Neuron (in vitro differentiated cells): Measurements from ENCODE around the gene TNKS2.
"Not testable (repeated sequence)": the region's sequence is repeated elsewhere in the genome, so short reads cannot be mapped to it uniquely, and the experiment has no call there.

Experiments
- H2AFZ ChIP-seq: one replicate; pipeline ENCODE4 v1.6.1; 2013; ENCODE audit warnings: low read depth, mild to moderate bottlenecking, inconsistent platforms, low read length, moderate library complexity
- H3K27me3 ChIP-seq: one replicate; pipeline ENCODE4 v1.6.1; 2013; ENCODE audit warnings: low read length; ENCODE audit not compliant: insufficient read depth
- H3K36me3 ChIP-seq: one replicate; pipeline ENCODE4 v1.6.1; 2013; ENCODE audit warnings: low read length; ENCODE audit not compliant: insufficient read depth
- H3K4me1 ChIP-seq: one replicate; pipeline ENCODE4 v1.6.1; 2013; ENCODE audit warnings: low read length; ENCODE audit not compliant: insufficient read depth
- H3K4me3 ChIP-seq: 2 replicates; pipeline ENCODE4 v1.5.1; 2013; ENCODE audit warnings: mild to moderate bottlenecking, low read length, moderate library complexity
- H3K9me3 ChIP-seq: one replicate; pipeline ENCODE4 v1.6.1; 2013; ENCODE audit warnings: low read length

Gene TNKS2

GRCh38 chr10:91800182-91800581 lies 2.0 kb downstream of the TNKS2 start:
- peak overlapping the region; percentile 98 for H3K4me3 ChIP-seq
- H2AFZ ChIP-seq = no peak overlapping the region
- H3K9me3 ChIP-seq = peaks cover 4% of the 10 kb centered on the region
- H3K4me1 ChIP-seq = peaks cover 41% of the 10 kb centered on the region
- no peaks in the 10 kb centered on the region for H3K27me3 ChIP-seq
- peaks cover 38% of the 10 kb centered on the region for H3K36me3 ChIP-seq

- H3K4me1 ChIP-seq = peaks cover 46% of the 10 kb centered on the region
- H3K9me3 ChIP-seq = peaks cover 4% of the 10 kb centered on the region
- peaks cover 44% of the 10 kb centered on the region for H3K36me3 ChIP-seq
- peak overlapping the region; percentile 98 for H3K4me3 ChIP-seq
- no peaks in the 10 kb centered on the region for H3K27me3 ChIP-seq
- H2AFZ ChIP-seq = no peak overlapping the region
These were observed 2.5 kb downstream of the TNKS2 start for GRCh38 chr10:91800756-91801155.

GRCh38 chr10:91803386-91804125 lies 5.3 kb downstream of the TNKS2 start:
- peaks cover 4% of the 10 kb centered on the region for H3K9me3 ChIP-seq
- peaks cover 54% of the 10 kb centered on the region for H3K36me3 ChIP-seq

GRCh38 chr10:91804126-91804510 lies 5.9 kb downstream of the TNKS2 start:
- no peak overlapping the region for H2AFZ ChIP-seq
- H3K27me3 ChIP-seq = no peaks in the 10 kb centered on the region
- H3K36me3 ChIP-seq = peaks cover 59% of the 10 kb centered on the region
- peaks cover 7% of the 10 kb centered on the region for H3K9me3 ChIP-seq
- peaks cover 26% of the 10 kb centered on the region for H3K4me1 ChIP-seq
- no peak overlapping the region for H3K4me3 ChIP-seq

More at GRCh38 chr10:91803386-91804125, 5.3 kb downstream of the TNKS2 start:
- Histone ChIP-seq H3K27me3 (no peaks in the 10 kb centered on the region), H3K4me1 (peaks cover 26% of the 10 kb centered on the region), H3K4me3 (no peak overlapping the region), H2AFZ (no peak overlapping the region)

- H3K9me3 ChIP-seq = peaks cover 8% of the 10 kb centered on the region
- no peak overlapping the region for H3K4me3 ChIP-seq
- peaks cover 56% of the 10 kb centered on the region for H3K36me3 ChIP-seq
- H3K27me3 ChIP-seq = no peaks in the 10 kb centered on the region
- no peak overlapping the region for H2AFZ ChIP-seq
- H3K4me1 ChIP-seq = peaks cover 19% of the 10 kb centered on the region
These were observed 7.0 kb downstream of the TNKS2 start for GRCh38 chr10:91805110-91805838.

- H3K9me3 ChIP-seq, H2AFZ ChIP-seq, H3K4me3 ChIP-seq, H3K27me3 ChIP-seq: not testable (repeated sequence)
- H3K4me1 ChIP-seq = peaks cover 12% of the 10 kb centered on the region
- H3K36me3 ChIP-seq = peaks cover 54% of the 10 kb centered on the region
These were observed 9.0 kb downstream of the TNKS2 start for GRCh38 chr10:91807264-91807663.

- H3K27me3 ChIP-seq = no peaks in the 10 kb centered on the region
- no peak overlapping the region for H2AFZ ChIP-seq
- peaks cover 67% of the 10 kb centered on the region for H3K36me3 ChIP-seq
- peaks cover 4% of the 10 kb centered on the region for H3K9me3 ChIP-seq
- H3K4me1 ChIP-seq = no peaks in the 10 kb centered on the region
- no peak overlapping the region for H3K4me3 ChIP-seq
These were observed 15.0 kb downstream of the TNKS2 start for GRCh38 chr10:91813251-91813650.

- no peaks in the 10 kb centered on the region for H3K9me3 ChIP-seq
- no peak overlapping the region for H2AFZ ChIP-seq
- H3K36me3 ChIP-seq = peaks cover 86% of the 10 kb centered on the region
- no peaks in the 10 kb centered on the region for H3K4me1 ChIP-seq
- no peak overlapping the region for H3K4me3 ChIP-seq
- H3K27me3 ChIP-seq = no peaks in the 10 kb centered on the region
These were observed 18.8 kb downstream of the TNKS2 start for GRCh38 chr10:91816981-91817380.

GRCh38 chr10:91820144-91820543 lies 21.9 kb downstream of the TNKS2 start:
- Histone ChIP-seq H3K4me3 (no peak overlapping the region), H2AFZ (no peak overlapping the region), H3K9me3 (no peaks in the 10 kb centered on the region), H3K36me3 (peaks cover 94% of the 10 kb centered on the region), H3K27me3 (no peaks in the 10 kb centered on the region), H3K4me1 (no peaks in the 10 kb centered on the region)

GRCh38 chr10:91824076-91824475 lies 25.9 kb downstream of the TNKS2 start:
- H3K9me3 ChIP-seq = no peaks in the 10 kb centered on the region
- peaks cover 96% of the 10 kb centered on the region for H3K36me3 ChIP-seq
- H2AFZ ChIP-seq = no peak overlapping the region
- no peak overlapping the region for H3K4me3 ChIP-seq
- H3K27me3 ChIP-seq = no peaks in the 10 kb centered on the region
- H3K4me1 ChIP-seq = no peaks in the 10 kb centered on the region

GRCh38 chr10:91829268-91829667 lies 31.0 kb downstream of the TNKS2 start:
- Histone ChIP-seq H3K4me3 (no peak overlapping the region), H3K27me3 (no peaks in the 10 kb centered on the region), H3K9me3 (no peaks in the 10 kb centered on the region), H2AFZ (no peak overlapping the region), H3K36me3 (peaks cover 97% of the 10 kb centered on the region), H3K4me1 (no peaks in the 10 kb centered on the region)

- Histone ChIP-seq H3K27me3 (no peaks in the 10 kb centered on the region), H3K4me1 (no peaks in the 10 kb centered on the region), H3K9me3 (no peaks in the 10 kb centered on the region), H3K4me3 (no peak overlapping the region), H3K36me3 (peaks cover 88% of the 10 kb centered on the region), H2AFZ (no peak overlapping the region)
These were observed 40.0 kb downstream of the TNKS2 start for GRCh38 chr10:91838199-91838598.

- Histone ChIP-seq H2AFZ (no peak overlapping the region), H3K9me3 (no peaks in the 10 kb centered on the region), H3K36me3 (peaks cover 77% of the 10 kb centered on the region), H3K4me3 (no peak overlapping the region), H3K4me1 (no peaks in the 10 kb centered on the region), H3K27me3 (no peaks in the 10 kb centered on the region)
These were observed 44.9 kb downstream of the TNKS2 start for GRCh38 chr10:91843083-91843482.
